HG02981 (cell line): Measurements from ENCODE around the gene FAM43A.

Source experiments
- ATAC-seq: cut with Tn5 transposase; IDR thresholded peaks from one replicate; pipeline ENCODE4 v1.9.1; 2021; ENCODE audit warnings: mild to moderate bottlenecking, moderate library complexity; ENCODE audit not compliant: unreplicated experiment

The FAM43A gene, protein sequence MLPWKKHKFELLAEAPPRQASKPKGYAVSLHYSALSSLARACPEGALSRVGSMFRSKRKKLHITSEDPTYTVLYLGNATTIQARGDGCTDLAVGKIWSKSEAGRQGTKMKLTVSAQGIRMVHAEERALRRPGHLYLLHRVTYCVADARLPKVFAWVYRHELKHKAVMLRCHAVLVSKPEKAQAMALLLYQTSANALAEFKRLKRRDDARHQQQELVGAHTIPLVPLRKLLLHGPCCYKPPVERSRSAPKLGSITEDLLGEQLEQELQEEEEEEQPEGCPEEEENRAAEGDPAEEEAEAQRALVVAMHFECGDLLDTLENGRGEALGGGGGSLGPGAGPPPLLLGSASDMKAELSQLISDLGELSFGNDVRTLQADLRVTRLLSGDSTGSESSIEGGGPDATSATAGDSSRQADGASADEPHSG

DNA sequence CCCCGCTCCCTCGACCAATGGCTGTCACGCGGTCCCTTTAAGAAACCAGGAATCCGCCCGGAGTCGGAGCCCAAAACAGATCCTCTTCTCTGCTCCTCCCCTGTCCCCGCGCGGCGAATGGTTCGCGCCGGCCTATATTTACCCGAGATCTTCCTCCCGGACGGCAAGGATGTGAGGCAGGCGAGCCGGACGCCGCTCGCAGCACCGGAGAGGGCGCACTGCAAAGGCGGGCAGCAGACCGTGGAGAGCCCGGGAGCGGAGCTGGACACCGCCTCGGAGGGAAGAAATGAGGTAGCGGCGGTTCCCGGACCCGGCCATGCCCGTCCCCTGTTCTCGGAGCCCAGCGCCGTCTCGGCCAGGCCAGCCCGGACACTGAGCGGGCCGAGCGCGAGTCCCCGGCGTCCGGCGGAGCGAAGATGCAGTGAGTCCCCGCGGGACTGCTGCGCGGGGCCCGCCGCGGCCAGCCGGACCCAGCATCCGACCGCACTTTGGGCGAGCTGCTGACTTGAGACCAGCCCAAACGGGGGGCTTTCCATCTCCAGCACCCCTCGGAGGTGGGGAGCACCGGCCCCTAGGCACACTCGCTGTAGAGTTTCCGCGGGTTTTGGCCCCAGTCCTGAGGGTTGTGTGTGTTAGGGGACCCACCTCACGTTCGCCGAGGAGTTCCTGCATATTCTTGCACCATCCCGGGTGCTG lies at the start of gene FAM43A:
Gene FAM43A (plus strand): TSS at position 166 of the 696 bp plus-strand sequence. CDS start 944 bp downstream, outside the sequence.
- ATAC-seq, result no peak

DNA sequence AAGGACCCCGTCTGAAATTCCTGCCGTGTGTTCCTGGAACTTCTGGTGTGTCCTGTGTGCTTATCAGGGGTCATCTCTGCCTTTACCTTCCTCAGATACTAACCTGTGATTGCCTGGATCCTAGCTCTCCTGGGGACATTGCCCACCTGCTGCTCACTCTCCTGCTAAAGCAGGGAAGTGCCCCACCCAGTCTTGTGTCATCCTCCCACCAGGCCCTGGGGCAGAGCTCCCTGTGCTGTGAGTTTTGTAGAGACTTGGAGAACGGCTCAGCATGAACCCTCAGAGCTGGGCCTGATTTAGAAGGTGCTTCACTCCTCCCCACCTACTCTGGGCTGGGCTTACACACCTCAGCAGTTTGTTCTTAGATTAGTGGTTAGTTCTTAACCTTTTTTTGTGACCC lies 48.6 kb upstream of the FAM43A start:
- ATAC-seq, result no peak

DNA sequence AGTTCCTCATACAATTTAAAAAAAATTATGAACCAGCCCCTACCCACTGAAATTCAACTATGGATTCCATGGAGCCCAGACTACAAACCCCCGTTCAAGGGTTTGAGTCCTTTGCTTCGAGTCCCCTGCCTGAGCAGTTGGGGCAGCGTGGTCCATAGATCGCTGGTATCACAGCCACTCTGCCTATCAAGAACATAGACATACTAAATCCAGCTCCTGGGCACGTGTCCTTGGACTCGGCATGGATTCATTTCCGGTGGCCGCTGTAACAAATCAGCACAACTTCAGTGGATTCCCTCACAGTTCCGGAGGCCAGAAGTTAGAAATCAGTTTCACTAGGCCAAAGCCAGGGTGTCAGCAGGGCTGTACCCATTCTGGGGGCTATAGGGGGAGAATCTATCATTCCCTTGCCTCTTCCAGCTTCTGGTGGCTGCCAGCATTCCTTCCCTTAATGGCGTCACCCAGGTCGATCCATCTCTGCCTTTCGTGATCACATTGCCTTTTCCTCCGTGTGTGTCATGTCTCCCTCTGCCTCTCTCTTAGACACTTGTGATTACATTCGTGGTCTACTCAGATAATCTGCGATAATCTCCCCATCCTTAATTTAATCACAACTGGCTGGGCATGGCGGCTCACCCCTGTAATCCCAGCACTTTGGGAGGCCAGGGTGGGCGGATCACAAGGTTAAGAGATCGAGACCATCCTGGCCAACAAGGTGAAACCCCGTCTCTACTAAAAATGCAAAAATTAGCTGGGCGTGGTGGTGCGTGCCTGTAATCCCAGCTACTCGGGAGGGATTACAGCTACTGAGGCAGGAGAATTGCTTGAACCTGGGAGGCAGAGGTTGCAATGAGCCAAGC lies 47.9 kb upstream of the FAM43A start:
- ATAC-seq, result no peak

DNA sequence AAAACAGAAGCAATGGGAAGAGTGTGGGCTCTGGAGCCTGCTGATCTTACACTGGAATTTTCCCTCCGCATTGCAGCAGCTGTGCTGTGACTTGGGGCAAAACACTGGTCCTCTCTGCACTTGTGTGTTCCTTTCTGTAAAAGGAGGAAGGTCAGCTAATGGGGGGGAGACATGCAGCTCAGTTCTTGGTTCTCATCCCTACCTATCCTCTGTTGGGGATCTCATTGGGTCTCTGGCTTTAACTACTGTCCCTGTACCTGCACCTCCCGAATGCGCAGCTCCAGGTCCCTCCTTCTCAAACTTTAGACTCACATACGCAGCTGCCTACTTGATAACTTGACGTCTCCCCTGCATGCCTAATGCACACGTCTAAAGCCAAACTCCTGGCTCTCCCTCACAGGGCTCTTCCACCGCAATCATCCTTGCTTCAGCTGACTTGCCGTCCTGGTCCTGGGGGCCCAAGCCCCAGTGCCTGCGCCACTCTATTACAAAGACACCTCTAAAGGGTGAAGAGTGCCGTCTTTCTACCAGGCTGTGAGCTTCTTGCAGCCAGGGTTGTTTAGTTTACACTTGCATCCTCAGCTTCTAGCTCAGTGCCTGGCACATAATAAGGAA lies 46.6 kb upstream of the FAM43A start:
- ATAC-seq, result no peak

DNA sequence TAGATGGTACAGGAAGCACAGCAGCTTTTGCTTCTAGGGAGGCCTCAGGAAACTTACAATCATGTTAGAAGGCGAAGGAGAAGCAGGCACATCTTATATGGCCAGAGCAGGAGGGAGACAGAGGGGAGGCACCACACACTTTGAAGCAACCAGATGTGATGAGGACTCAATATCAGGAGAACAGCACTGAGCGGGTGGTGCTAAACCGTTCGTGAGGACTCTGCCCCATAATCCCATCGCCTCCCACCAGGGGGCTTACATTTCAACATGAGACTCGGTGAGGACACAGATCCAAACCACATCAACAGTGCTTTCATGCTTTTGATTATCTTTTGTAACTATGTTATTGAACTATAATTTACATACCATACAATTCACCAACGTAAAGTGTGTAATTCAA lies 44.9 kb upstream of the FAM43A start:
- ATAC-seq, result no peak

DNA sequence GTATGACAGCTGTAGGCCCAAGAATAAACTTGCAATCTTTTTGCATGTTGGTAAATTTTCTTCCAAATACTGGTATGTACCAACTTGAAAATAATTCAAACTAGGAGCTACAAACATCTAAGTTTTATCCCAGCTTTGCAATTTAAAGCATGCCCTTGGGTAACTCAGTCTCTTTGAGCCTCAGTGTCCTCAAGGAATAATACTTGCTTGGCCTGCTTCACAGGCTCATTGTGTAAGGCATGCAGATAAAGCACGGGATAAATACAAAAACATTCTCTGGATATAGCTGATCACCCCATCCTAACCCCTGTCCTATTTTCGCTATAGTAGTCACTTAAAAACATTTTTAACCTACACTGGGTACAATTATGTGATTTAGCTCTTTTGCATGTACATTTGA lies 42.9 kb upstream of the FAM43A start:
- ATAC-seq, result no peak

DNA sequence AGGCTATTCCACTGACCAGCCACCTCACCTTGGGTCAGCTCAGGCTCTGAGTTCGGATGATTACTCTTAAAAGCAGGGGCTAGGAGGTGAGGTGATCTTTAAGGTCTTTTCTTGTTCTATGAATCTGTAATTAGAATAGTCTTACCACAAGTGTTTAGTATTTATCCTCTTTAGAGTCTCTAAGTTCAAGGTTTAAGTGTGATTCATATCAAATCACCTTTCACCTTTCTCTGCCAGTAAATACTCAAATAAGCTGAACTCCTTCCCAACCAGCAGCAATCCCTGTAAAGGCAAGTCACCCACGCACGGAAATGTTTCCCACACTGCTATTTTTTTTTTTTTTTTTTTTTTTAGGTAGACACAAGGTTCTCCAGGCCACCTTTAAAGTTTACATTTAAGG lies 37.9 kb upstream of the FAM43A start:
- no peak for ATAC-seq

DNA sequence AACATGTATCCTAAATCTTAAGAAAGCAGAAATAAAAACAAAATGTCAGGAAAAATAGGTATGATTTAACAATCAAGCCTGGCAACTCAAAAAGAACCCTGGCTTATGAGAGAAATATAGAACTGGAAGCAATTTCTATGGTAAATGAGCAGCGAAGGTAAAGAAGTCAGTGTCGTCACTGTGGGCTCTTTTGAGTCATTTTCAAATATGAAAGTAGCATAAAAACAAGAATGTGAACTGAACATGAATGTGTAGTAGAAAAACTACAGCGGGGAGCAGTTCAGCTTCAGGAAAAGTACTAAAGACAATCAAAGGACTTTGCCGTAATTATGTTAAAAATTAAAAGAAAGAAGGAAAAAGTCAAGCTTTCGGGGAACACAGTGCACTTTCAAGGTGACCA lies 31.2 kb upstream of the FAM43A start:
- peak; percentile 88 for ATAC-seq

DNA sequence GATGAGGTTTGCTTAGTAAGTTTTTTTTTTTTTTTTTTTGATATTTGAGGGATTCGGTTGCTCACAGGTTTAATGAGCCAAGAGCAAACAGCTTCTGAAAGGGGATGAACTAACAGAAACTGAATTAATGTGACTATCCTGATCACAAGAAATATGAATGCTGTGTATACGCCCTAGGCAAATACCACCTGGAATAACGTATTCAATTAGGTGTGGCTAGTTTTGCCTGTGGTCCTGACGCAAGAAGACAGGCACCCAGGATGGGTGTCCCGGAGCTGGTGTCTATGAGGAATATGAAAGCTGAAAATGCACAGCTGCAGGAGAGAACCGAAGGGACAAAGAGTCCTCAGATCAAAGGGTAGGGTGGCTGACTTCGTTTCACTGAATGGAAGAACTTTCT lies 28.2 kb upstream of the FAM43A start:
- ATAC-seq, result no peak

DNA sequence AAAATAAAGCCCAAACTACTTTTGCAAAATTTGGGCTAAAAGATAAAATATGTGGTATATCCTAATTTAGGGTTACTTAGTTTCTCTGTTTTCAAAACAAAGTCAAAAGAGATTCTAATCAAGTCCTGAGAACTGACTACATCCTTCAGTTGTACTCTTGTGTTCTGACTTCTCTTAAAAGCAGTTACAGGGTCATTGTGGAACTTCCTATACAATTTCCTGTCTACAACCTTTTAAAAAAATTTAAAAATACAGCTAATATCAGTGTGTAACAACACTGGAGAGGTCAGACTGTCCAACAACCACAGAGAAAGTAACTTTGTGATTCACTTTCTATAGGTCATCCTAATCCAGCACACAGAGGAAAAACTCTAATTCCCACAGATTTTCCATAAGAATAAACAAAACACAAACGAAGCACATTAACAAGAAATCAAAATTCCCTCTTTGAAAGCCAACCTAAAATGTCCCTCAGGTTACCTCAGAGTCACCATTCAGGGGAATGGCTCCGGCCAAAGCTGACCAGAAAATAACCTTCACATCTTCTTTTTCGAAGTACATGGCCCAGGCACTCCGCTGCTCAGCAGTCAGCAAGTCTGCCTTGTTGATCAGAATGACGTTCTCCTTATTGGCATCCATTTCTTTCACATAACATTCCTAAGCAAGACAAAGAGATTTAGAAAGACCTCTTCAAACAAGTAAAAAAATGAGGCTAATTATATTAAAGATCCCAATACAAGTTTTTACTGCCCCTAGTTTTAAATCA lies 27.0 kb upstream of the FAM43A start:
- ATAC-seq, result no peak

DNA sequence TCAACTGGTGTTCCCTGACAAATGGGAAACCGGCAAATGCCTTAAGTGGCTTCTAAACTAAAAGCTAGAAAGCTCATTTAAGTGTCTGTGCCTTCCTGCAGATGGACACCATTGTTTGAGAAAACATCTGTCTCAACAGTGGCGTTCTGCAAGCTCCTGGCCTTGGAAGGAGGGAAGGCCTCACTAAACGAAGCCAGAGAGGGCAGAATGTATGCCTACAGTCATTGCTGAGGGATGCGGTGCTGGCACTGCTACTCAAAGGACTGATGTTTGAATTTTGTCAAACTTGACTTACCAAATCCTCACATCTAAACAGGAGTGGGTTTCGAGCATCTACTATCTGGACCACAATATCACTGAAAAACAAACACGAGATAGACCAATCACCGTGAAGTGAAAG lies 25.9 kb upstream of the FAM43A start:
- ATAC-seq, result no peak

DNA sequence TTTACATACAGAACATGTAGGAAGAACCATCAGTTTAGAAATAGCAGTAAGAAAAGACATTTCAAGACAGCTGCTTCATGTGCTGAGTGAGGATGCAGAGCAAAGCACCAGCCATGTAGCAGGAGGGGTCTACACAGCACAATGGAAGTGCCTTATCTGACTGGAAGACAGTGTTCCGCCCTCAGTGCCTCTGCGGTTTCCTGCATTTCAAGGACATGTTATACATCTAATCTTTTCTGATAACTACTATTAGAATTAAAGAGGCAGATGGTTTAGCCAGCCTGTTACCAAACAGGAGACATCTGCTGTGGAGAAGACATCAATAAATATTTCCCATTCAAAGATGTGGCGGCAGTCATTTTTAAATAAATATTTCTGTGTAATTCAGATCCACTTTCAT lies 24.3 kb upstream of the FAM43A start:
- no peak for ATAC-seq

DNA sequence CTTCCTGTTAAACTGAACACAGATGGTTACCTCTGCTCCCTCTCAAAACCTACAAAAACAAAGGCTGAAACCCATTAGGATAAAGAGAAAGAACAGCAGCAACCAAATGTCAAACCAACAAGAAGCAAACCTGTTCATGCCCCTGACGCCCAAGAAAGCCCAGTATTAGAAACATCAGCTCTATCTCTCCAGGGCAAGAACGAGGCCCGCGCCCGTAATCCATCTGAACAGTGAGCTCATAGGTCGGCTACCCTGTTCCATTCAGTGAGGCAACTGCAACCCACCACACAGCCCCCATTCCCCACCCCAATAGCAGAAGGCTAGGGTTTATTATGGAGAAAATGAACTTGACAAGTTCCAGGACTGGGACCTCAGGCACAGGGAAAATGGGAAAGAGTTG lies 23.7 kb upstream of the FAM43A start:
- ATAC-seq, result no peak

DNA sequence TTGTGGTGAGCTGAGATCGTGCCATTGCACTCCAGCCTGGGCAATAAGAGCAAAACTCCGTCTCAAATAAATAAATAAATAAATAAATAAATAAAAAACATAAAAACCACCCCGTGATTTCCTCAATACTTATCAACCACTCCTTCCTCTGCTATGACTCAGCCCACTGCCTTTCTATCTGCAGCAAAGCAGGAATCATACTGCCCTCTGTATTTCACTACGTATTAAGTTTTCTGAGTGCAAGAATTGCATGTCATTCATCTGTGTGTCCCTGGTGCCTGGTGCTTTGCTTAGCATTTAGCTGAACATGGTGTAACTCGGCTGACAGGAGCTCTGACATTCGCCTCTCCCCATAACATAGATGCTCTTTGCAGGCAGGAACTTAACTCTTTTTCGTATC lies 20.8 kb upstream of the FAM43A start:
- ATAC-seq, result no peak

DNA sequence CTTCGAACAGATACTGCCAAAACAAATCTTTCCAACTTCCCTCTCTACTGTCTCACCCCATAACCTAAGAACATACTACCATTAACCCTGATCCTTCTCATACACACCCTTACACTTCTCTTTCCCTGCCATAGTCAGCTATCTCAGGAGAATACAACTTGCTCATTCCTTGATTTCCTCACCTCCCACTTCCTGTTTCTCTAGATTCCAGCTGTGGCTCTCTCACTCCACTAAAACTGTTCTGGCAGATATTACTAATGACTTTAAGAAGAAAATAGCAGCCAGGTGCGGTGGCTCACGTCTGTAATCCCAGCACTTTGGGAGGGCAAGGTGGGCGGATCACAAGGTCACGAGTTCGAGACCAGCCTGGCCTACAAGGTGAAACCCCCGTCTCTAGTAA lies 18.3 kb upstream of the FAM43A start:
- ATAC-seq, result no peak

DNA sequence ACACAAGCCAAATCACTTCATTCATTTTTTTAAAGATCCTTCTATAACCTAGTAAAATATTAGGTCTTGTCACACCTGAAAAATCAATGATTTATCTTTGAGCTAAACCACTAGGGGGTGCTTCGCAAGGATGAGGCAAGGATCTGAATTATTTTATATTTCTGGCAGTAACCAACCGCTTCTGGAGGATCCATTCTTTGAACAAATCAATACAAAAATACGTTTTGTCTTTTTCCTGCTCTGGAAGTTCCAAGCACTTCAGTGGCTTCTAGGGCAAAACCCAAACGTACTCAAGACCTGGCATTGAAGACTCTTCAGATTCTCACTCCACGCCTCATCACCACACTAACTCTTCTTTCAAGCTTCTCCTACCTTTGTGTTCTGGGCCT lies 14.2 kb upstream of the FAM43A start:
- ATAC-seq, result peak; percentile 27

DNA sequence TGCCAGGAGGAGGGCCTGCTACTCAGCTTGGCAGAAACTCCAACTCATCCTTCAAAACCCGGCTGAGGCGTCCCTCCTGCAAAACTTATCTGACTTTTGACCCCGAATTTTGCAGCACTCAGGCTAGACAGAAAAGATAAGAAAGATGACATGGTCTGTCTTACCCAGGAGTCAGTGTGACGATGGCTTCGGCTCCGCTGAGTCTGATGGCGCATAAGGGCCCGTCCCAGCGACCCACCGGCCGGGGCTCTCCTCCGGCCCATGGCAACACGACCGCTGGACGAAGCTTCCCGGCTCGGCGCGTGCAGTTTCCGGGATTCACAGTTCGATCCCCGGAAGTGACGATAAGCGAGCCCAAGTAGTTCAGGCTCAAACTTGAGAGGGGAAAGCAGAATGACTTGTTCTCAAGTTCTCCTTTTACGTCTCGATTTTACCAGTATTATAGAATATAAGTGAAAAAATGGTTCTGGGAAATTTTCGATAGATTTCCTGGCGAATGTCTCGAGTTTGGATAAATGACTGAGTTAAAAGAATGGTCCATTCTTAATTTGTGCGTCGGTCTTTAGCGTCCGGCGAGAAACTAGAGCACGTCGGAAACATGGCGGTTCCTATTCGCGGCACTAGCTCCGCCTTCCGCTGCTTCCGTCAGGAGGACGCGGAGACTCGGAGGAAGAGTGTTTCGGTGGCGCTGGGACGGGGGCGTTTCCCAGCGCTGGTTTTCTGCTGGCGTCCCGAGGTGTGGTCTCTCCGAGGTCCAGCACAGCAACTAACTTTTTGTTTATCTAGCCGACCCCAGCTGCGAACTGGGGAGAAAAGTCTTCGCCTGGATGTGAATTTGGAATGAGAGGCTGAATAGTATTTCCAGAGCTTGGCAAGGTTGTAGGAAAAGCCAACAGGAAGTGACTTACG lies 13.5 kb upstream of the FAM43A start, which contains the start of gene LSG1:
Gene LSG1 (minus strand): TSS at position 292 of the 909 bp plus-strand sequence. CDS start 29 bp downstream, at position 263.
- ATAC-seq, result peak; percentile 83

DNA sequence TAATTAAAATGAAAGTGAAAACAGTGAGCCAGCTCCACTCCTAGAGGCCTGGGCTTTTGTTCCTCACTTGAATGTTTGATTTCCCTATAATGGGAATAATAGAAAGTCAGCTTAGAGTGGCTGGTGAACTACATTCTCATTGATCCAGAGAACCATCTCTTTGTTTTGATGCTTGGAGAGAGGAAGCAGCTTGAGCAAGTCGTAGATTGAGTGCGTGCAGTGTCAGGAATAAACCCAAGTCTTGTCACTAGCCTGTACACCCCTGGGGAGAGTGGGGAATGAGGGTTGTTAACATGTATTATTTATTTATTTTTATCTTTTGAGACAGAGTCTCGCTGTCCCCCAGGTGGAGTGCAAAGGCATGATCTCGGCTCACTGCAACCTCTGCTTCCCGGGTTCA lies 12.8 kb upstream of the FAM43A start:
- no peak for ATAC-seq

DNA sequence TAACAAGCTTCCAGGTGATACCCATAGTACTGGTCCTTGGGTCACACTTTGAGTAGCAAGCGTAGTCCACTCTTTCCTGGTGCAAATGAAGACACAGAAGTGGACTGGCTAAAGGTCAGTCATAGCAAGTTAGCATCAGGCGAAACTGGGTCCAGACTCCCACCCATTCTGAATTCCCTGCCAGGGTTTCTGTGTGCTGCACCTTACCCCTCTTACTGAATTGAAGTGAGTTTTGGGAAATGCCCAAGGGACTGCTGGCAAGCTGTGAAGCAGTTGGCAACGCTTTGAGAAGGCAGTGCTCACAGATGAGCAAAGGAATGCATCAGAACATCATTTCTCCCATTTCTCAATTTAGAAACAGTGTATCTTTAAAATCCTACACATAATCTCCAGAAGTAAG lies 11.9 kb upstream of the FAM43A start:
- ATAC-seq, result no peak
